H1 (cell line): ENCODE results near the gene LDLRAD4. TPM values are rescaled to one million over a fixed set of nuclear protein-coding genes. Genes with fewer than 3 reads are reported as not detected.

ENCODE experiments used
- CTCF ChIA-PET: fragments of 300-600 bp; sonication (Branson Sonifier 250); formaldehyde crosslinking; loops from one replicate; lab custom pipeline; 2021; ENCODE audit not compliant: partially characterized antibody; lab: Charles Lee
- POLR2A ChIA-PET: fragments of 300-600 bp; sonication (Branson Sonifier 250); formaldehyde crosslinking; loops from one replicate; lab custom pipeline; 2021; ENCODE audit warnings: inconsistent platforms; ENCODE audit not compliant: partially characterized antibody; lab: Charles Lee
- DNase-seq, 2 experiments: peaks; one replicate each; pipeline versions ENCODE4 v3.0.0 to v3.0.0-alpha.2; 2010 to 2022; ENCODE audit warnings: low spot score in 2 of 2, low read depth in 1 of 2, mixed read lengths in 1 of 2
- FAIRE-seq: peaks from 2 replicates; lab custom pipeline; 2011; peaks lifted over from hg19 to GRCh38; lab: Jason Lieb, UNC
- H2AFZ ChIP-seq: 2 replicates; pipeline ENCODE4 v1.8.1; 2012; ENCODE audit warnings: low read length, inconsistent platforms
- H2AK5ac ChIP-seq: 2 replicates; pipeline ENCODE4 v1.6.1; 2013; ENCODE audit warnings: low read depth, low read length
- H2BK120ac ChIP-seq: replicated peaks from 2 replicates; pipeline ENCODE3; 2013; ENCODE audit warnings: low read depth, low read length, inconsistent platforms
- H2BK12ac ChIP-seq: 2 replicates; pipeline ENCODE4 v1.6.1; 2013; ENCODE audit warnings: low read depth, low read length
- H2BK15ac ChIP-seq: 2 replicates; pipeline ENCODE4 v1.6.1; 2013; ENCODE audit warnings: low read length
- H2BK20ac ChIP-seq: 2 replicates; pipeline ENCODE4 v1.6.1; 2013; ENCODE audit warnings: low read length
- H2BK5ac ChIP-seq: 2 replicates; pipeline ENCODE4 v1.6.1; 2013; ENCODE audit warnings: low read depth, low read length
- H3K14ac ChIP-seq: 2 replicates; pipeline ENCODE4 v1.6.1; 2013; ENCODE audit warnings: inconsistent platforms; ENCODE audit not compliant: insufficient read length
- H3K18ac ChIP-seq: 2 replicates; pipeline ENCODE4 v1.6.1; 2013; ENCODE audit warnings: low read length; ENCODE audit errors: extremely low read depth
- H3K23ac ChIP-seq: 2 replicates; pipeline ENCODE4 v1.6.1; 2013; ENCODE audit warnings: inconsistent platforms; ENCODE audit not compliant: insufficient read length
- H3K23me2 ChIP-seq: 2 replicates; pipeline ENCODE4 v1.6.1; 2013; ENCODE audit warnings: low read depth, low read length
- H3K27ac ChIP-seq: 2 replicates; pipeline ENCODE4 v1.6.1; 2011; ENCODE audit warnings: low read depth, low read length, inconsistent platforms
- H3K27me3 ChIP-seq, 4 experiments: replicated peaks in 1 of 4; 1 replicate in 1 of 4; 2 replicates in 3 of 4; pipeline versions ENCODE4 v1.6.1 to v1.8.1; 2011 to 2013; ENCODE audit warnings: low read length in 3 of 4, mild to moderate bottlenecking in 3 of 4, inconsistent platforms in 2 of 4, mixed read lengths in 2 of 4, moderate library complexity in 1 of 4; ENCODE audit not compliant: control insufficient read depth in 3 of 4, insufficient read depth in 3 of 4; ENCODE audit errors: extremely low read depth in 1 of 4
- H3K36me3 ChIP-seq, 4 experiments: 2 replicates each; pipeline versions ENCODE4 v1.6.1 to v1.8.1; 2011 to 2013; ENCODE audit warnings: mild to moderate bottlenecking in 4 of 4, low read length in 3 of 4, moderate library complexity in 2 of 4, control low read depth in 1 of 4, inconsistent platforms in 1 of 4; ENCODE audit not compliant: insufficient read depth in 4 of 4, control insufficient read depth in 2 of 4
- H3K4ac ChIP-seq: replicated peaks from 2 replicates; pipeline ENCODE3; 2013; ENCODE audit warnings: low read length, low read depth, mixed read lengths, inconsistent platforms; ENCODE audit not compliant: insufficient read length
- H3K4me1 ChIP-seq, 4 experiments: replicated peaks in 1 of 4; 1 replicate in 1 of 4; 2 replicates in 3 of 4; pipeline versions ENCODE4 v1.6.1 to v1.8.1; 2011 to 2013; ENCODE audit warnings: low read length in 3 of 4, inconsistent platforms in 2 of 4, mixed read lengths in 1 of 4; ENCODE audit not compliant: insufficient read depth in 4 of 4, control insufficient read depth in 3 of 4
- H3K4me2 ChIP-seq, 2 experiments: 2 replicates each; pipeline versions ENCODE4 v1.6.1 to v1.8.1; 2011 to 2013; ENCODE audit warnings: low read depth in 2 of 2, low read length in 2 of 2, control low read depth in 1 of 2, inconsistent platforms in 1 of 2, mild to moderate bottlenecking in 1 of 2; ENCODE audit not compliant: insufficient read depth in 1 of 2
- H3K4me3 ChIP-seq, 4 experiments: fragments of 200-600, 300-600 bp in 1 of 4; sonication (generic), shearing (Covaris generic), sonication (Bioruptor Twin) in 1 of 4; 2 replicates each; pipeline versions ENCODE4 v1.5.1 to v1.8.1; 2011 to 2016; ENCODE audit warnings: low read length in 4 of 4, low read depth in 3 of 4, control low read depth in 2 of 4, inconsistent platforms in 2 of 4, mild to moderate bottlenecking in 2 of 4, mixed read lengths in 1 of 4, moderate library complexity in 1 of 4; ENCODE audit not compliant: insufficient read depth in 2 of 4; ENCODE audit errors: extremely low read depth in 1 of 4
- H3K56ac ChIP-seq: replicated peaks from 2 replicates; pipeline ENCODE3; 2013; ENCODE audit warnings: low read depth, mild to moderate bottlenecking, mixed read lengths, low read length, inconsistent platforms; ENCODE audit not compliant: insufficient read length
- H3K79me1 ChIP-seq: 2 replicates; pipeline ENCODE4 v1.6.1; 2013; ENCODE audit warnings: low read depth, low read length, control low read depth
- H3K79me2 ChIP-seq, 2 experiments: 2 replicates each; pipeline versions ENCODE4 v1.6.1 to v1.8.1; 2012 to 2013; ENCODE audit warnings: low read length in 2 of 2, mild to moderate bottlenecking in 2 of 2, inconsistent platforms in 1 of 2; ENCODE audit not compliant: insufficient read depth in 2 of 2, control insufficient read depth in 1 of 2
- H3K9ac ChIP-seq, 4 experiments: replicated peaks in 1 of 4; 1 replicate in 1 of 4; 2 replicates in 3 of 4; pipeline versions ENCODE4 v1.6.1 to v1.8.1; 2011 to 2013; ENCODE audit warnings: low read depth in 3 of 4, low read length in 3 of 4, control low read depth in 2 of 4, mild to moderate bottlenecking in 2 of 4, moderate library complexity in 2 of 4, inconsistent platforms in 1 of 4; ENCODE audit errors: extremely low read depth in 1 of 4
- H3K9me3 ChIP-seq, 2 experiments: 2 replicates each; pipeline versions ENCODE4 v1.6.1 to v1.8.1; 2012 to 2013; ENCODE audit warnings: mild to moderate bottlenecking in 2 of 2, moderate library complexity in 2 of 2, control low read depth in 1 of 2, inconsistent platforms in 1 of 2, low read depth in 1 of 2, low read length in 1 of 2, mixed read lengths in 1 of 2; ENCODE audit not compliant: insufficient read depth in 2 of 2
- H4K20me1 ChIP-seq, 2 experiments: replicated peaks in 1 of 2; 2 replicates each; pipeline versions ENCODE3 to v1.8.1; 2011 to 2013; ENCODE audit warnings: inconsistent platforms in 2 of 2, low read length in 2 of 2, mild to moderate bottlenecking in 1 of 2; ENCODE audit not compliant: insufficient read depth in 2 of 2, control insufficient read depth in 1 of 2
- H4K5ac ChIP-seq: 2 replicates; pipeline ENCODE4 v1.6.1; 2013; ENCODE audit warnings: low read length, low read depth, mixed read lengths, inconsistent platforms; ENCODE audit not compliant: insufficient read length
- H4K8ac ChIP-seq: 2 replicates; pipeline ENCODE4 v1.8.0; 2013; ENCODE audit warnings: mild to moderate bottlenecking, moderate library complexity, low read length, inconsistent platforms; ENCODE audit not compliant: insufficient read depth; ENCODE audit errors: extremely low read depth
- H4K91ac ChIP-seq: replicated peaks from 2 replicates; pipeline ENCODE3; 2013; ENCODE audit warnings: low read length, mixed read lengths, inconsistent platforms; ENCODE audit not compliant: insufficient read length
- FOSL1 ChIP-seq: IDR thresholded peaks from 2 replicates; pipeline ENCODE4 v1.6.1; 2011; ENCODE audit warnings: mild to moderate bottlenecking, low read depth, low read length, moderate library complexity; ENCODE audit not compliant: insufficient read depth
- POLR2A ChIP-seq, 2 experiments: IDR thresholded peaks; 1 replicate in 1 of 2; 2 replicates in 1 of 2; pipeline ENCODE4 v1.6.1; 2011; ENCODE audit warnings: low read depth in 2 of 2, low read length in 2 of 2, mild to moderate bottlenecking in 2 of 2; ENCODE audit errors: control extremely low read depth in 1 of 2
- RXRA ChIP-seq: IDR thresholded peaks from 2 replicates; pipeline ENCODE4 v1.6.1; 2011; ENCODE audit warnings: low read depth, mild to moderate bottlenecking, low read length, moderate library complexity; ENCODE audit not compliant: insufficient read depth
- ZNF274 ChIP-seq: IDR thresholded peaks from 2 replicates; pipeline ENCODE4 v1.7.0; 2012; ENCODE audit warnings: low read length, borderline replicate concordance; ENCODE audit errors: extremely low read depth
- WGBS, 2 experiments: shearing (Covaris generic) in 1 of 2; methylation state at CpG; one replicate each; pipeline versions ENCODE4 v1.1.6 to v1.1.7; 2013 to 2015; ENCODE audit warnings: low lambda C conversion rate in 2 of 2, mixed read lengths in 2 of 2, inconsistent platforms in 1 of 2, low coverage in 1 of 2, missing lambda C conversion rate in 1 of 2; ENCODE audit not compliant: insufficient replicate concordance in 2 of 2, insufficient coverage in 1 of 2, insufficient read length in 1 of 2; ENCODE audit errors: extremely low coverage in 1 of 2, missing lambda C conversion rate in 1 of 2; 5-methylcytosine and 5-hydroxymethylcytosine counted together
- polyA plus RNA-seq, 7 experiments: library from polyadenylated mRNA; depleted of rRNA in 3 of 7; stranded (reverse) in 5 of 7; unstranded in 2 of 7; fragments of >200 nt in 5 of 7; fragments of 200-250 nt in 2 of 7; gene quantifications; 1 replicate in 5 of 7; 2 replicates in 1 of 7; 4 replicates in 1 of 7; pipeline versions ENCODE4 v1.2.1 to v1.2.3, GENCODE V29; 2011 to 2013; ENCODE audit warnings: missing spikeins in 2 of 7, mixed read lengths in 2 of 7
- total RNA-seq: library from RNA; stranded (reverse); fragmentation: NEBNext Ultra II Directional; extraction: Animal tissue kit (Norgen Biotek cat#: 25700); gene quantifications from 2 replicates; pipeline ENCODE4 v1.2.1, GENCODE V29; 2021
- TF ChIP-seq, protein P1 (sequence below): IDR thresholded peaks from 2 replicates; pipeline ENCODE4 v1.6.1; 2011; ENCODE audit warnings: low read depth, mild to moderate bottlenecking, low read length; ENCODE audit not compliant: insufficient read depth

The LDLRAD4 gene
- total and polyA plus RNA-seq, 2 of the 8 experiments (the other 6 are each of a cell fraction or from before 2014, with no cell fraction given), result 0.77 to 1.4 TPM

DNA sequence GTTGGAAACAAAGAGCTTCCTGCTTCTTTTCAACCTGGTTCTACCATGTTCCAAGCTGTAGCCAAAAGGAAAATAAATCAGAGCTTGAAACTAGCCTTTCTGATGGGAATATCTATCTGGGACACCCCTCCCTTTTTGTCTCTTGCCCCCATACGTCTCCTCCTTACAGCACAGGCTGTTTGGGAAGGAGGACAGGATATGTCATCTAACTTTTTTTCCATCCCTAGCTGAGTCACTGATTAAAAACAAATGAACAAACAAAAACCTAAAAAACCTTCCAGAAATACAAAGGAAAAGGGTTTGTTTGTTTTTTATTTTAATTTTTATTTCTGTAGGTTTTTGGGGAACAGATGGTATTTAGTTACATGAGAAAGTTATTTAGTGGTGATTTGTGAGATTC, 356.2 kb downstream of the LDLRAD4 start:
- Histone ChIP-seq H4K20me1 (no peaks in the 10 kb centered on the region), H3K4me2 (no peak overlapping the region), H3K9me3 (no peaks in the 10 kb centered on the region), H3K4ac (no peak overlapping the region), H3K23me2 (no peaks in the 10 kb centered on the region), H3K14ac (no peak overlapping the region), H4K91ac (no peak overlapping the region), H3K56ac (no peak overlapping the region), H2BK12ac (no peak overlapping the region), H4K8ac (no peak overlapping the region), H3K18ac (no peak overlapping the region), H3K36me3 (no peaks in the 10 kb centered on the region), H3K79me2 (no peaks in the 10 kb centered on the region), H2BK20ac (no peak overlapping the region), H3K9ac (no peak overlapping the region), H2BK15ac (no peak overlapping the region), H2BK5ac (no peak overlapping the region), H3K27ac (no peak overlapping the region), H4K5ac (no peak overlapping the region), H2BK120ac (no peak overlapping the region), H3K4me1 (no peaks in the 10 kb centered on the region), H2AFZ (no peak overlapping the region), H3K23ac (no peak overlapping the region), H3K4me3 (no peak overlapping the region), H2AK5ac (no peak overlapping the region), H3K79me1 (no peaks in the 10 kb centered on the region), H3K27me3 (no peaks in the 10 kb centered on the region)
- no peak for TF ChIP-seq RXRA
- TF ChIP-seq POLR2A (IDR thresholded peaks at IDR 0.05; ENCODE audit: control extremely low read depth in 1 of 2, low read depth in 2 of 2, low read length in 2 of 2), result no peak
- TF ChIP-seq, protein P1, sequence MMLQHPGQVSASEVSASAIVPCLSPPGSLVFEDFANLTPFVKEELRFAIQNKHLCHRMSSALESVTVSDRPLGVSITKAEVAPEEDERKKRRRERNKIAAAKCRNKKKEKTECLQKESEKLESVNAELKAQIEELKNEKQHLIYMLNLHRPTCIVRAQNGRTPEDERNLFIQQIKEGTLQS, result no peak
- no peak for TF ChIP-seq FOSL1
- no peak for TF ChIP-seq ZNF274
- CTCF ChIA-PET, result interaction anchor here (0.6 kb wide), 1 partner anchor 108 kb away, joined by 6 read pairs; no protein-coding TSS in a partner anchor
- FAIRE-seq (no peak), DNase-seq (no peak)
- POLR2A ChIA-PET, result no interaction called here
- 88% methylated on average over 1 of the region's 1 CpG; no CpG with 5 or more reads in 1 of the 2 experiments for WGBS, 2 experiments
